GM21526 (cell line): ENCODE data around the gene LRP2BP.
A peak's percentile ranks its signal among the peaks of the same experiment; 100 is the strongest.

Experiments used
- ATAC-seq: cut with Tn5 transposase; IDR thresholded peaks from one replicate; pipeline ENCODE4 v1.9.1; 2021; ENCODE audit warnings: moderate library complexity; ENCODE audit not compliant: unreplicated experiment, low FRiP score

LRP2BP gene

DNA sequence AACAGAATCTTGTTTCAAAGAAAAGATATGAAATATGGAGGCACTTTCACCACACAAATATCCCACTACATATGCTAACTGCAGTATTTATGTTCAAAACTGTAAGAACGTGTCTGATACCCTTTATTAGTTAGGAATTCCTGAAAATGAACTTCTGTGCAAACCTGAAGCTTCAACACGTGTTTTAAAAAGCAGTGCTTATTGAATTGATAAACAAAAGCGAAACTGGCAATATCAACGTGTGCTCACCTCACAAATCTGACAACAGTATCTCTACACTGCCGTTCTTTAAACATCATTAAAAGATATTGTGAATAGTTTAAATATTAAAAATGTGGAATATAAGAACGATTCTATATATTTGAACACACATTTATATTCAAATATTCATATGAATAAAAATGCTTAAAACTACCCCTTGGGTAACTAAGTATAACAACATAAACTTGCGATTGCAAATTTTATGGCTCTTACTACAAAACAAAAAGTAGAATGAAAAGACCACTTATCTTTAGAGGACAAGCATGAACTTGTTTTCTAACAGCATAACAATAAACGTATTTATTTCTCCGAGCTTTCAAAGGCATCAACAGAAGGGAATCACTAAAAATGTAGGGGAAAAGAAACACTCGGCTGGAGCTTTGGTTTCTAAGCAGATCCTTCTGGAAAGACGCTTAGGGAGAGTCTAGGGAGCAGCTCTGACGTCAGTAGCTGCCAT is at the start of gene LRP2BP:
TSS of gene LRP2BP (minus strand) at position 687 of the 718 bp plus-strand sequence. CDS start 17,738 bp downstream, outside the sequence.
- no peak for ATAC-seq

DNA sequence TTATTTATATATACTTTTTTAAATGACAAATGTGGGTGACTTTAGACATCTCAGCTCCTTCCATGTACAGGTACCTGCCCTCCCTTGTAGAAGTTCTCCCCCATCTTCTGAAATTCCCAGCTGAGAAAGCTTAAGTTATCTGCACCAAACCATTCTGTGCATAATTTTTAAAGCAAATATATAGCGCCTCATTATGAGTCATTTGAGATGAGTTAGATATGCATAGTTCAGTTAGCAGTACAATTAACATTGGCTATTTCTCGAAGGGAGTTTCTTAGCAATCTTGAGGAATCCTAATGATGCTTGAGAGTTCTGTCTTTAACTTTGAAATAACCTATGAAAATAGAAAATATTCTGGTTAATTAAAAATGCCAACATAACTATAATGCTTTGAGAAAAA is 49.5 kb upstream of the LRP2BP start:
- ATAC-seq: no peak

DNA sequence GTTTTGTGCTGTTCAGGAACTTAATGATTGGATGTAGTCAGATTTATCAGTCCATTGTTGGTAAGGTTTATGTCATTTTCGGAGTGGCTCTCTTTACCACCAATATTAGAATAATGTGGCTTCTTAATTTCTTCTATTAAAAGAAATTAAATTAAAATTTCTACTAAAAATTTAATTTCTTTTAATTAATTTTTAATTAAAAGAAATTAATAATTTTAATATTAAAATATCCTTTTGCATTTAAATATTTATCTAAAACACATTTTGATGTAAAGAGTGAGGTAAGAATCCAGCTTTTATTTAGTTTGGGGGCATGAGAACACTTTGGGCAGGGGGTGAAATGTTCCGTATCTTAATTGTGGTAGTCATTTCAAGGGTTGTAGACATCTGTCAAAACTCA is 45.8 kb upstream of the LRP2BP start:
- no peak for ATAC-seq

DNA sequence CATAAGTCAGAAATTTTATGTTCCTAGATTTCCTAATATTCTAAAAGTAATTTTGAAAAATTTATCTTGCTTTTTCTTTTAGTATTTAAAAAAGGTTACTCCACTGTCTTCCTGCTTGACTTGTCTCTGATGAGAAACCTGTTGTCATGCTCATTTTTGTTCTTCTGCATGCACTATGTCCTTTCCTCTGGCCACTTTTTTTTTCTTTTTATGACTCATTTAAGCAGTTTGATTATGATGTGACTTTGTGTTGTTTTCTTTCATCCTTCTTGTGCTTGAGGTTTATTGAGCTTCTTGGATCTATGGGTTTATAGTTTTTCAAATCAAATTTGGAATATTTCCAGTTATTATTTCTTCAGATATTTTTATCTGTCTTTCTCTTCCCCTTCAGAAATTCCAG is 42.1 kb upstream of the LRP2BP start:
- no peak for ATAC-seq

DNA sequence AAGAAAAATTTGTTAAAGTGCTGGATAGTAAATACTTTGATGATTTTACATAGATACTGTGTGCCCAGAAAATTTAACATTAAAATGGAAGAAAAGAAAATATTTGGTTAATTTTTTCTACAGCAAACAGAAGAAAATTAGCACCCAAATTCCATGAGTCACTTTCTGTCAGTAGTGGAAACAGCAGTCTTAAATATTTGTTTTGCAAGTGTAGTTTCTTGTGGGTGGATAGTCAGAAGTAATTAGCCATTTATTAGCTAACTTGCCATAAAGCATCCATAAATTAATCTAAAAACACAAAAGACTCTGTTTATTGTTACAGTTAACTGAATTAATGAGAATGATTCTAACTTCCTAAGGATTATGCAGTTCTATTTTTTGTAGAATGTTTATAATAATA is 39.7 kb upstream of the LRP2BP start:
- no peak for ATAC-seq

DNA sequence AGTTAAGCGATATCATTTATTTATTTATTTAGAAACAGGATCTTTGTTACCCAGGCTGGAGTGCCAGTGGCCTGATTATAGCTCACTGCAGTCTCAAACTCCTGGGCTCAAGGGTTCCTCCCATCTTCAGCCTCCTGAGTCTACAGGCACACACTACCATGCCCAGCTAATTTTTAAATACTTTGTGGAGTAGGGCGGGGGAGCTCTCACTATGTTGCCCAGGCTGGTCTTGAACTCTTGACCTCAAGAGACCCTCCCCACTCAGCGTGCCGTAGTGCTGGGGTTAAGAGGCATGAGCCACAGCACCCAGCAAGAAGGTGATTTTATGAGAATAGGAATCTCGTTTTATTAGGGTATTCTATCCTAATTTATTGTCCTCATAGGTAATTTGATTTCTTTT is 33.9 kb upstream of the LRP2BP start:
- ATAC-seq: no peak

DNA sequence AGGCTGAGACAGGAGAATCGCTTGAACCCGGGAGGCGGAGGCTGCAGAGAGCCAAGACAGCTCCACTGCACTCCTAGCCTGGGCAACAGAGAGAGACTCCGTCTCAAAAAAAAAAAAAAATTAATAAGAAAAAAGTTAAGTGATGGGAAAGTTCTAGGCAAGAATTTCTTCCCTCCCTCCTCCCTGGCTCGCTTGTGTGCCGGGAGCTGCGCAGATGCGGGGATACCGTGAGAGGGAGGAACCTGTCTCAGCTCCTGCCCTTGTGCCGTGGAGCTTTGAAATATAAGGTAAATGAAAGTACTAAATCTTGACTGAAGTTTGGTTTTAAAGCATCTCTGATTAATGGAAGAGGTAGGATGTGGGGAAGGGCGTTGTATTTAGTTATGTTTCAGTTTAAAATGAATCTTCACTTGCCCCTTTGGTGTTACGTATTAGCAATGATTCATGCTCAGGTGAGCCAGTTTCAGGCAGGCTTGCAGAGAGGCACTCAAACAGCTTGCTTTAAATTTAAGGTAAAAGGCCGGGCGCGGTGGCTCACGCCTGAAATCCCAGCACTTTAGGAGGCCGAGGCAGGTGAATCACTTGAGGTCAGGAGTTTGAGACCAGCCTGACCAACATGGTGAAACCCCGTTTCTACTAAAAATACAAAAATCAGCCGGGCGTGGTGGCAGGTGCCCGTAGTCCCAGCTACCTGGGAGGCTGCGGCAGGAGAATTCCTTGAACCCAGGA is 31.4 kb upstream of the LRP2BP start:
- ATAC-seq: no peak

DNA sequence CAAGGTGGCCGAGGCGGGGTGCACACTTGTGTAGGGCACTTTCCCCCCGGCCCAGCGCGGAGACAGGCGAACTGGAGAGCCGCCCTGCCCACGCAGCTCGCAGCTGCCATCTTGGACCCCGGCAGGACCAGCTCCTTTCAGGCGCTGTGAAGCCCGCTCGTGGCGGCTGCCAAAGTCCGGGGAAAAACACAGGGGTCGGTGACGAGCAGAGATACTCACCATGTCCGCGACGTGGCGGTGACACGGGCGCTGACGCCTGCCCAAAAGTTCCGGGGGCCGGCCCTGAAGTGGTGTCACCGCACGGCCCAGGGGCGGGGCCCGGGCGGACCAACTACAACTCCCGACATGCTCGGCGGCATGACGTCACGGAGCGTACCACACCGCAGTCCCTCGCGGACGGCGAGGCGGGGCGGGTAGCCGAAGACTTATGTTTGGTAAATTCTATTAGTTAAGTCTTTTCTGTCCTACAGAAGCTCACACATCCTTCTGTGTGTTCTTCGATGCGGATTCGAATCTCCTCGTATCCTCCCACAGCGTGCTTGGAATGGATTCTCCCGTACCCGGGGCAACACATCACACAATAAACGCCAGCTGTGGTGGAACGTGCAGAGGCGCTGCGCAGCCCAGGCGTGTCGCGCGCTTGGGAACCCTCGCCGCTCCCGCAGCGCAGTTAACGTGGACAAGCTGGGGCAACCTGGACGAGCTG is 30.1 kb upstream of the LRP2BP start, which contains the start of gene UFSP2:
TSS of gene UFSP2 (minus strand) at position 318 of the 706 bp plus-strand sequence. CDS start at position 222, 96 bp downstream.
- ATAC-seq: peak; percentile 92

DNA sequence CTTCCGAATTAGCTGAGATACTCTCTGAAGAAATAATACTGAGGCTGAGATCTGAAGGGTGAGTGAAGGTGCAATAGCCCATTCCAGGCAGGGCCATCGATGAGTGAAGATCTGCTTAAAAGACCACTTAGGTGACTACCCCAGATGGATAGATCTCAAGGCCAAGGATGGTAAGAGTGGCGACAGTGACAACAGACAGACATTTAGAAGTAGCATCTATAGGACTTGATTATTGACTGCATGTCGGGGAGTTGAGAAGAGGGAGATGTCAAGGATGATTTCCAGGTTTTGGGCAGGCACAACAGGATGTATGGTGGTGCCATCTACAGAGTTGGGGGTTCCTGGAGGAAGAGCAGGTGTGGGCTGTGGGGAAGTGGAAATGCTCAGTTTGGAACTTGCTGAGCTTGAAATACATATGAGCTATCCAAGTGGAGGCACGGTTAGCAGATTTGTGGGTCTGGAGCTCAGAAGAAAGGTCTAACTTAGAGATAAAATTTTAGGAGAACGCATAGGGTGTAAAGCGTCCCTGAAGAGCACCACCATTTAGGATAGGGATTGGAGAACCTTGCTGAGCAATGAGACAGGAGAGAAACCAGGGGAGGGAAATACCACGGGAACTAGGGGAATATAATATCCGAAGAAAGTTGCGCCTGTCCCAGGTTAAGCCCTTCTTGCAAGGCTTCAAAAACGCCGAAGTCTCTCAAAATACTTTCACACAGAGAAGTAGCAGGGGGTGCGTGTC is 29.4 kb upstream of the LRP2BP start:
- peak; percentile 4 for ATAC-seq

DNA sequence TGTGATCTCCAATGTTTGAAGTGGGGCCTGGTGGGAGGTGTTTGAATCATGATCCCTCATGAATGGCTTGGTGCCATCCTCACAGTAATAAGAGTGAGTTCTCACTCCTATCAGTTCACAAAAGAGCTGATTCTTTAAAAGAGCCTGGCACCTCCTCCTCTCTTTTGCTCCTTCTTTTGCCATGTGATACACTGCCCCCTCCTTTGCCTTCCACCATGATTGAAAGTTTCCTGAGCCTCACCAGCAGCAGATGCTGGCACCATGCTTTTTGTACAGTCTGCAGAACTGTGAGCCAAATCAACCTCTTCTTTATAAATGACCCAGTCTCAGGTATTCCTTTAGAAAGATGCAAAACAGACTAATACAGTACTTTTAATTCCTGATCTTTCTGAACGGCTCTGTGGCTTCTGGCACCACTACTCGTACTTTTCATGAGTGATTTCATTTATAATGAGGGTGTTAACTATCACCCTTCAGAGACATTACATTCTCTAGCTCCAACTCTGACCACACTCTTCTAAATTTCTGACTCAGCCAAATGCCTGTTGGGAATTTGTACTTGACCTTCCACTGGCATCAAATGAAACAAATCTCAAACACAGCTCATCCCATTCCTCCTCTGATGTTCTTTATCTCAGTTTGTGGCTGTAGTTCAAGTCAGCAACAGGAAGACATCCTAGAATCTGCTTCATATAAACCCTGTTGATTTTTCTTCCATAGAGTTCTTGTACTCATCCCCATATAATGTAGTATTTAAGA is 25.8 kb upstream of the LRP2BP start:
- ATAC-seq: no peak

DNA sequence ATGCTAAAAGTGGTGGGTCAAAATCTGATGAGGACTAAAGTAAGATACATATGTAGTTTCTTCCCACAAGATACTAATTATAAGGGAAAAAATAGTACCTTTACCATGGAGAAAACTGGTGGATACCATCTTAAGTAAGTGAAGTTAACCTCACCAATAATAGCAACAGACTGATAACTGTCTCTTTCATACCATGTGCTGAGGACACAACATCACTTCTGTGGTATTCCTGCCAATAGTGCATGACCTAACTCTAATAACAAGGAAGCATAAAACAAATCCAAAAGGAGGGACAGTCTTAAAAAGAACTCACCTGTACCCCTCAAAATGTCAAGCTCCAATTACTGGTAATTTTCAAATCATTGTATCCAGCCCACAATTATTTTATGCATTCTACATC is 21.2 kb upstream of the LRP2BP start:
- ATAC-seq: no peak

DNA sequence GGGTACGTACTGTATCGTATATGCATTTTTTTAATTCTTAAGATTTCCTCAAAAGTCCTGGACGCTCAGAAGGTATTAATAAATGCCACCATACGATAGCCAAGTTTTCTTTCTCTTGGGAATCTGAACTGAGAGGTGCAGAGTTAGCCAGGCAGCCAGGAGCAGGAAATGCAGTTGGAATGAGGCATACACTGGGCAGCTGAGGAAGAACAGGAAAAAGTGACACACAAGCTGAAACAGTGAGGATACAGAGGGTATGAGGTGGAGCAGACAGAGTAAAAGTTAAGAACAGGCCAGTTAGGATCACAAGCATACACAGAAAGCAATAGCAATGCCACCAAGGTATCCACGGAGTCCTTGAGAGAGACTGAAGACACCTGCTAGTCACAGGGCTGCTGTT is 16.7 kb upstream of the LRP2BP start:
- ATAC-seq: no peak

DNA sequence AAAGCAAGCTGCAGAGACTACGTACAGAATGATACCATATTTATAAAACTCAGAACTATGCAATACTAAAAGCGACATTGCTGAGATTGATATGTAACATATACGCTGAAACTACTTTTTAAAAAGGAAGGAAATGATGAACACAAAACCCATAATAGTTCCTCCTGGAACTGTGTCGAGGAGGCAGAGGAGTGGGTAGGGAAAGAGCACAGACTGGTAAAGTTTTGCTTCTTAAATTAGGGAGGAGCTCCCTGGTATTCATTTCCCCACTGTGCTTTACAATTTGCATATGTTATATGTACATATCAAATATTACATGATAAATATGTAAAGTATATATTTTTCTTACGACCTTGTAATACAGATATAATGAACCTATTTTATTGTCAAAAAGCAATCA is 16.1 kb upstream of the LRP2BP start:
- ATAC-seq: no peak

DNA sequence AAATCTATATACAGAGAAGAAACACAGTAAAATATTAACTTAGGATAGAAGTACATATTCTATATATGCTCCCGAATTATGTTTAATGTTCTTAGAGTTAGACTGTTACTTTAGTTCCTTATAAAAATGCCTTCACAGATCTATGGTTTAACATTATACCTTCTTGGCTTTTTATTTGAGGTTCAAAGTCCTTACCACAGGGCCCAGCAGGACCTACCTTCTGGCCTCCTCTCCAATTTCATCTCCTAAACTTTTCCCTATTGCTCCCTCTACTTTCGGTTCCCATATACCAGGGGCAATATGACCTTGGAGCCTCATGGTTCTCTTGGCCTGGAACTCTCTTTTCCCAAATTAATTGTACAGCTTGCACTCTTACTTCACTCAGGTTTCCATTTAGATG is 12.7 kb upstream of the LRP2BP start:
- ATAC-seq: no peak

DNA sequence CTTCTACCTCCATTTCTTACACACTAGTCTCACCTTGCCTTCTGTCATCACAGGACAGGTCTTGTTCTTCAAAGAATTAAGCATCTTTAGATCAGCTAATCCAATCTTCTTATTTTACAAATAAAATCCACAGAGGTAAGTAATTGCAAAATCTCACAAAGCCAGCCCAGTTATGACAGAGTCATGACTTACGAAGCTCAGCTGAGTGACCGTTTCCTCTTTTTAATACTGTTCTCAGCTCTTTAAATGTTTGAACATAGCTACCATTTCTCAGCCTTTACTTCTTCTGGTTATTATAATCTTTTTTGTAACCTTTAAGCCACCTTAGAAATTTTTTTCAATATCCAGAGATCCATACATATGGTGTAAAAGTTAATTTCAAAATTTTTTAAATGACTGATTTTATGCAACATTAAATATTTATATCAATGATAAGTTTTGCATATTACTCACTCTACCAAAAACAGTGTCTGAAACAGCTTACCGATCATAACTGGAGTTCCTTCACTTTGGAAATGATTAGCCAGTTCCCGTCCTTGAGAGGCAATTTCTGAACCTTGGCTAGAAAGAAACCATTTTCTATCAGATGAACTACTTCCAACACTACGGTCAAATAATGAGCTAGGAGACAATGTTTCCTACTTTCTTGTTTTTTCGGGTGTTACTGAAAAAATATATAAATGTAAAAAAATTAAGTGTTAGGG is 9.7 kb upstream of the LRP2BP start:
- ATAC-seq: no peak

DNA sequence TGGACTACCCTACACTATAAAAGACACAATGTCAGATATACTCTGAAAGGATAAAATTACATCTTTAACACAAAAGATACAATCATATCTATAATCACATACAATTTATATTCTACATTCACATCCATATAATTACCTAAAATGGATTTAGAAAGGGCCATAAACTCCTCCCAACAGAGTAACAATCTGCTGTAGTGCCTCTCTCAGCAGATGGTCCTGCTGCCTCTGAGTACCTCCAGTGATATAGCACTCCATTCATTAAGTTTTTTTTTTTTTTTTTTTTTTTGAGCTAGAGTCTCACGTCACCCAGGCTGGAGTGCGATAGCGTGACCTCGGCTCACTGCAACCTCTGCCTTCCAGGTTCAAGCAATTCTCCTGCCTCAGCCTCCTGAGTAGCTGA is 8.3 kb upstream of the LRP2BP start:
- ATAC-seq: no peak

DNA sequence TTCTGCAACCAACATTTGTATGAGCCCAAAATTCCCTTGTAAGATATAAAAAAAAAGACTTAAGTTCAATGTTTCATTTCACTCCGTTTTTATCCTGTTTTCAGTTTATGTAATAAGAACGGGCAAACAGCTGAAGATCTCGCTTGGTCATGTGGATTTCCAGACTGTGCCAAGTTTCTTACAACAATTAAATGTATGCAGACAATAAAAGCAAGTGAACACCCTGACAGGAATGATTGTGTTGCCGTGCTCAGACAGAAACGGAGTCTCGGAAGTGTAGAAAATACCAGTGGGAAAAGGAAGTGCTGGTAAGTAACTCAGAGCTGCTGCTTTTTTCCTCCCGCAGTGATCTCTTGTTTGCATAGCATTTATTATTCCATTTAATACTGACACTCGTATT is 3.7 kb upstream of the LRP2BP start:
- ATAC-seq: no peak

DNA sequence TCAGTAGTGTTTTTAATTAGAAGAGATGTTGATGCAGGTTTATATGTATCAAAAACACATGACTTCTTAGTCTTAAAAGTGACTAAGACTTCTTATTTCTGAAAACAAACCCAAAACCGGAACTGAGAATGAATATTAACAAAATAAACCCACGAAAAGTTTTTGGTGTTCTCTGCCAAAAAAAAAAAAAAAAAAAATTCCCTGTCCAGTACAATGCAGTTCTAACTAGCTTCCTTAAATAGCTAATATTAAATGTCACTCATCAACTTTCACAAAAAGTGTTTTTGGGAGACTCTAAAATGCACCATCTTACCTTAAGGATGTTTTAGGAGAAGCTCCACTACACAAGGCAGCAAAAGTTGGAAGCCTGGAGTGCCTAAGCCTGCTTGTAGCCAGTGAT is 2.9 kb upstream of the LRP2BP start:
- no peak for ATAC-seq

DNA sequence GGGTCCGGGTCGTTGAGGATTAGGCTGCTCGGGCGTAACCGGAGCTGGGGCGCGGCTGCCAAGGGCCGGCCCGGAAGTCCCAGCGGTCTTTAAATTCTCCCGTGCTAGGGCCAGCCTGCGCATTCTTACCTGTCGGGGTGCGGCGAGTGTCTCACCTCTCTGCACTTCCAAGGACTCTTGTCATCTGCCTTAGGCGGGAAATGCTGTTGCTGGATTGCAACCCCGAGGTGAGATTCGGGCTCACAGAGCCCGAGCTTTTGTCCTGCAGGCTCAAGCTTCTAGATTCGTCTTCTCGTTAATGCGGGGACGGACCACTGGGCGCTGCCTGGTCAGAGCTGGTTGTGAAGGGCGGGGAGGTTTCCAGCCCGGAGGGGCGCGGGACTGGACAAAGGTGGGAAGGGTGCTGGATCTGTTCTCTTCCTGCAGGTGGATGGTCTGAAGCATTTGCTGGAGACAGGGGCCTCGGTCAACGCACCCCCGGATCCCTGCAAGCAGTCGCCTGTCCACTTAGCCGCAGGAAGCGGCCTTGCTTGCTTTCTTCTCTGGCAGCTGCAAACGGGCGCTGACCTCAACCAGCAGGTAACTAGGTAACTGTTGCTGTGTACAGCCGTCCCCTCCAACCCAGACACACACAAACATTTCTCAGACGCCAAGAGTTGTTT is 1.1 kb upstream of the LRP2BP start, which contains the start of gene ANKRD37:
TSS of gene ANKRD37 (plus strand) at position 118 of the 662 bp plus-strand sequence. CDS start at position 201, 83 bp downstream.
- peak; percentile 3 for ATAC-seq
